Stimulated activated CD4-positive, alpha-beta T cell treated with anti-CD3 and anti-CD28 coated beads, TNF-alpha, amount 100 ng/mL, for 24 hours (primary cell): ENCODE measurements around the gene UGT1A1.
"Not testable (repeated sequence)": the region's sequence is repeated elsewhere in the genome, so short reads cannot be mapped to it uniquely, and the experiment has no call there.

Experiments
- DNase-seq, 3 experiments: peaks; one replicate each; pipeline ENCODE4 v3.0.0-alpha.2; 2020; ENCODE audit warnings: low read depth in 3 of 3

The UGT1A1 gene

DNA sequence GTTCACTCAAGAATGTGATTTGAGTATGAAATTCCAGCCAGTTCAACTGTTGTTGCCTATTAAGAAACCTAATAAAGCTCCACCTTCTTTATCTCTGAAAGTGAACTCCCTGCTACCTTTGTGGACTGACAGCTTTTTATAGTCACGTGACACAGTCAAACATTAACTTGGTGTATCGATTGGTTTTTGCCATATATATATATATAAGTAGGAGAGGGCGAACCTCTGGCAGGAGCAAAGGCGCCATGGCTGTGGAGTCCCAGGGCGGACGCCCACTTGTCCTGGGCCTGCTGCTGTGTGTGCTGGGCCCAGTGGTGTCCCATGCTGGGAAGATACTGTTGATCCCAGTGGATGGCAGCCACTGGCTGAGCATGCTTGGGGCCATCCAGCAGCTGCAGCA lies at the start of gene UGT1A1:
TSS of gene UGT1A1 (plus strand) at position 228 of the 400 bp plus-strand sequence. CDS start at position 246, 18 bp downstream.
- DNase-seq: no peak

DNA sequence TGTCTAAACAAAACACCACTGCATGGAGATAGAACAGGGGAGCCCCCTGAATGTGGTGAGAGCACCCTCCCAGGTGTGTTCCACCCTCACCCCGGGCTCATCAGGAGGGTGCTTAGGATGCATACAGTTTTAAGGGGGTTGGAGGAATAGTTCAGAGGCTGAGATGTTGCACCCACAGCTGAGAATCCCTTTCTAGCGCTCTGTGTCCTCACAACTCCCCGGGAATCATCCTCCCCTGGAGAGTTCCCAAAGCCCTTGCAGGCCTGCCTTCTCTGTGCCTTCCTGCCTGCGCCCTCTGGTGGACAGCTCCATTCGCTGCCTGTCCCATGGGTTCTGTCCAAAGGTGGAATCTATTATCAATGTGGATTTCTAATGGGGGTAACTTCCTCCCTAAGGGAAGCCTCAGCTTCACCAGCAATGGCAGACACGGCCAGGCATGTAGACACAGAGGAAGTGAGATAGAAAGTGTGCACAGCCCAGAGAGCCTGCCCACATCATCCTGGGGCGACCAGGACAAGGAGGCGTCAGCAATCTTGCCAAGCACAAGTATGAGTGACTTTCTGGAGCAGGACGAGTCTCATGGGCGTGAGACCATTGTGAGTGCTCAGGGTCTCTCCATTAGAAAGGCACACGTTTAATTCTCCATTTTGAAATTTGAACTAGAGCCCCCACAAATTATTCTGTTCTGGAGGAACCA lies 48.6 kb upstream of the UGT1A1 start:
- DNase-seq: peak; percentile 38 to 68 (median 47)

DNA sequence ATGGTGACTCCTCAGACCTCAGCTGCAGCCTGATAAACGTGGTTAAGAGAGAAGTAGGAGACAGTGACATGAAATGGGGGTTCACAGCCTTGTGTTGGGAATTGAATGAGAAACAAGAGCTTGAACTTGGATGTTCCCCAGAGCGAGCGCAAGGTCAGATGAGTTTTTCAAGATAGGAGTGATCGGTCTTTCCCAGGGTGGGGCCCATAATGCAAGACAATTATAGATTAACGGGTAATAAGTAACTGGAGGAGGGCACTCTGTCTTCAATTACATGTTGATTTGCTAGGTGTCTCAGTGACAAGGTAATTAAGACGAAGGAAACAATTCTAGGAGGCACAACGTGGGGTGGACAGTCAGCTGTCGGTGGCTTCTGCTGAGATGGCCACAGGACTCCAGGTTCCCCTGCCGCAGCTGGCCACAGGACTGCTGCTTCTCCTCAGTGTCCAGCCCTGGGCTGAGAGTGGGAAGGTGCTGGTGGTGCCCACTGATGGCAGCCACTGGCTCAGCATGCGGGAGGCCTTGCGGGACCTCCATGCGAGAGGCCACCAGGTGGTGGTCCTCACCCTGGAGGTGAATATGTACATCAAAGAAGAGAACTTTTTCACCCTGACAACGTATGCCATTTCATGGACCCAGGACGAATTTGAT lies 47.3 kb upstream of the UGT1A1 start, which contains the start of gene UGT1A5:
TSS of gene UGT1A5 (plus strand) at position 297 of the 651 bp plus-strand sequence. CDS start at position 382, 85 bp downstream.
- DNase-seq: no peak

DNA sequence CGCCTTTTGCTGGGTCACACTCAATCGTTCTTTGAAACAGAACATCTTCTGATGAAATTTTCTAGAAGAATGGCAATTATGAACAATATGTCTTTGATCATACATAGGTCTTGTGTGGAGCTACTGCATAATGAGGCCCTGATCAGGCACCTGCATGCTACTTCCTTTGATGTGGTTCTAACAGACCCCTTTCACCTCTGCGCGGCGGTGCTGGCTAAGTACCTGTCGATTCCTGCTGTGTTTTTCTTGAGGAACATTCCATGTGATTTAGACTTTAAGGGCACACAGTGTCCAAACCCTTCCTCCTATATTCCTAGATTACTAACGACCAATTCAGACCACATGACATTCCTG lies 46.8 kb upstream of the UGT1A1 start:
- no peak for DNase-seq

DNA sequence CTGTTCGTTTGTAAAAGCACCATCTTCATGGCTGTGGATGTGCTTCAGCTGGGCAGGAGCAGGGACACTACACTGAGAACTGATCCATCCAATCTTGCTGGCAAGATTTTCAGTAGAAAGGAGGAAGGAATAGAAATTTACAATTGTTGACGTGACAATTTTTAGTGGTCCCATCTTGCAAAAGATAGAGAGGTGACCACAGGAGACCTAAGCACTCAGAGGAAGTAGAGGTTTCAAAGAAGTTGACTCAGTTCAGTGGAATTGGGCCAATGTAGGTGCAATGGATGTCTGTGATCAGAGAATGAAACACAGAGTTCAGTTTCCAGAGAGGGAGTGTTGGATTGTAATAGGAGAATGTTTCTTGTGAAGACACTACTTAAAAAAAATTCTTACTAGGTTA lies 45.9 kb upstream of the UGT1A1 start:
- no peak for DNase-seq

DNA sequence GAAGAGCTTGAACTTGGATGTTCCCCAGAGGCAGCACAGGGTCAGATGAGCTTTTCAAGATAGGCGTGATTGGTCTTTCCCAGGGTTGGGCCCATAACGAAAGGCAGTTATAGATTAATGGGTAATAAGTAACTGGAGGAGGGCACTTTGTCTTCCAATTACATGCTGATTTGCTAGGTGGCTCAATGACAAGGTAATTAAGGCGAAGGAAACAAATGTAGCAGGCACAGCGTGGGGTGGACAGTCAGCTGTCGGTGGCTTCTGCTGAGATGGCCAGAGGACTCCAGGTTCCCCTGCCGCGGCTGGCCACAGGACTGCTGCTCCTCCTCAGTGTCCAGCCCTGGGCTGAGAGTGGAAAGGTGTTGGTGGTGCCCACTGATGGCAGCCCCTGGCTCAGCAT lies 41.5 kb upstream of the UGT1A1 start, which contains the start of gene UGT1A4:
TSS of gene UGT1A4 (plus strand) at position 185 of the 400 bp plus-strand sequence. CDS start at position 270, 85 bp downstream.
- no peak for DNase-seq

DNA sequence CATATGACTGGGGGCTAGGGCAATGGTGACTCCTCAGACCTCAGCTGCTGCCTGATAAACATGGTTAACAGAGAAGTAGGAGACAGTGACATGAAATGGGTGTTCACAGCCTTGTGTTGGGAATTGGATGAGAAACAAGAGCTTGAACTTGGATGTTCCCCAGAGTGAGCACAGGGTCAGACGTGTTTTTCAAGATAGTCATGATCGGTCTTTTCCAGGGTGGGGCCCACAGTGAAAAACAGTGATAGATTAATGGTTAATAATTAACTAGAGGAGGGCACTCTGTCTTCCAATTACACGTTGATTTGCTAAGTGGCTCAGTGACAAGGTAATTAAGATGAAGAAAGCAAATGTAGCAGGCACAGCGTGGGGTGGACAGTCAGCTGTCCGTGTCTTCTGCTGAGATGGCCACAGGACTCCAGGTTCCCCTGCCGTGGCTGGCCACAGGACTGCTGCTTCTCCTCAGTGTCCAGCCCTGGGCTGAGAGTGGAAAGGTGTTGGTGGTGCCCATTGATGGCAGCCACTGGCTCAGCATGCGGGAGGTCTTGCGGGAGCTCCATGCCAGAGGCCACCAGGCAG lies 31.3 kb upstream of the UGT1A1 start, which contains the start of gene UGT1A3:
TSS of gene UGT1A3 (plus strand) at position 320 of the 579 bp plus-strand sequence. CDS start at position 405, 85 bp downstream.
- no peak for DNase-seq

DNA sequence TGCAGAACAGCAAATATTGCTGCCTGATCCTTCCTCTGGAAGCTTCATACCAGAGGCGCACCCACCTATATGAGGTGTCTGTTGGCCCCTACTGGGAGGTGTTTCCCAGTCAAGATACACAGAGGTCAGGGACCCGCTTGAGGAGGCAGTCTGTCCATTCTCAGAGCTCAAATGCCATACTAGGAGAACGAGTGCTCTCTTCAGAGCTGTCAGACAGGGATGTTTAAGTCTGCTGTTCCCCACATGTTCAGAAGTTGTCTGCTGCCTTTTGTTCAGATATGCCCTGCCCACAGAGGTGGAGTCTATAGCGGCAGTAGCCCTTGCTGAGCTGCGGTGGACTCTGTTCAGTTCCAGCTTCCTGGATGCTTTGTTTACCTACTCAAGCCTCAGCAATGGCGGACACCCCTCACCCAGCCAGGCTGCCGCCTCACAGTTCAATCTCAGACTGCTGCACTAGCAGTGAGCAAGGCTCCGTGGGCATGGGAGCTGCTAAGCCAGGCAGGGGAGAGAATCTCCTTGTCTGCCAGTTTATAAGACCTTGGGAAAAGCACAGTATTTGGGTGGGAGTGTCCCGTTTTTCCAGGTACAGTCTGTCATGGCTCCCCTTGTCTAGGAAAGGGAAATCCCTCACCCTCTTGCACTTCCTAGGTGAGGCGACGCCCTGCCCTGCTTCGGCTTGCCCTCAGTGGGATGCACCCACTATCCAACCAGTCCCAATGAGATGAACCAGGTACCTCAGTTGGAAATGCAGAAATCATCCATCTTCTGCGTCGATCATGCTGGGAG lies 23.0 kb upstream of the UGT1A1 start:
- not testable (repeated sequence) for DNase-seq

DNA sequence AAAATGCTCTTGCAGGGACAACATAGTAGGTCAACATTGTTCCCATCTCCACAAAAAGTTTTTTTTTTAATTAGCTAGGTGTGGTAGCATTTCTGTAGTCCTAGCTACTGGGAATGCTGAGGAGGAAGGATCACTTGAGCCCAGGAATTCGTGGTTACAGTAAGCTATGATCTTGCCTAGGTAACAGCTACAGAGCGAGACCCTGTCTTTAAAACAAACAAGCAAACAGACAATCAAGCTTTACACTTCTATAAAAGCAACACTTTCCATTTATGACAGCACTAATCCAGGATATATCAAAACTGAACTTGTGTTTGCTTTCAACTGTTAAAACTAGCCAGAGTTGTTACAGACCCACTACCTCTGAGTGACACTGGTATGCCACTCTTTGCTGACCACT lies 19.2 kb upstream of the UGT1A1 start:
- no peak for DNase-seq

DNA sequence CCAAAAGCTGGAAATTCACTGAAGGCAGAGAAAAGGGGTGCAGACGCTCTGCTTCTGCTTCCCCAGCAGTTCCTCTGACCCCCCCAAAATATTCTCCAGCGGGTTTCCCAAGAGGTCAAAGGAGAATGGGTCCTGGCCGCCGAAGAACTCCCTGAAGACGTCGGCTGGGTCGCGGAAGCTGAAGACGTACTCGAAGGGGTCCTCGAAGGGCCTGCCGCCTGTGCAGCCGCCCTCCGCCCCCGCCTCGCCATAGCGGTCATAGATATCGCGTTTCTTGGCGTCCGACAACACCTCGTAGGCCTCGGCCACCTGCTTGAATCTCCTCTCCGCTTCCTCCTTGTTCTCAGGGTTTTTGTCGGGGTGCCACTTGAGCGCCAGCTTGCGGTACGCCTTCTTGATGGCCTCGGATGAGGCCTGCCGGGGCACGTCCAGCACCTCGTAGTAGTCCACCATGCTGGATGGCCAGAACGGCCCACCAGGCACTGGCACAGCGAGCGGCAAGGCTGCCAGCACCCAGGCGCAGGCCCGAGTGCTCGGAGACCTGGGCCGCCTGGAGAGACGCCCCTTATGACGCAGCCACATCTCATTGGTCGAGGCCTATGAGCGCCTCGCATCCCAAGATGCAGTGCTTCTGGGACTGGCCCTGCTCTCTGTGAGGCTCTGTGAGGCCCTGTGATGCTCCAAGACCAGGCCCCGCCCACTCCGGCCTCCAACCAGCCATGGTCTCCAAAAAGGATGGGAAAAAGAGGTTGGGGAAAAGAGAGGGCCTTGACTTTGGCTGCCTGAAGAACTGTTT lies 16.4 kb upstream of the UGT1A1 start:
- DNase-seq: no peak

DNA sequence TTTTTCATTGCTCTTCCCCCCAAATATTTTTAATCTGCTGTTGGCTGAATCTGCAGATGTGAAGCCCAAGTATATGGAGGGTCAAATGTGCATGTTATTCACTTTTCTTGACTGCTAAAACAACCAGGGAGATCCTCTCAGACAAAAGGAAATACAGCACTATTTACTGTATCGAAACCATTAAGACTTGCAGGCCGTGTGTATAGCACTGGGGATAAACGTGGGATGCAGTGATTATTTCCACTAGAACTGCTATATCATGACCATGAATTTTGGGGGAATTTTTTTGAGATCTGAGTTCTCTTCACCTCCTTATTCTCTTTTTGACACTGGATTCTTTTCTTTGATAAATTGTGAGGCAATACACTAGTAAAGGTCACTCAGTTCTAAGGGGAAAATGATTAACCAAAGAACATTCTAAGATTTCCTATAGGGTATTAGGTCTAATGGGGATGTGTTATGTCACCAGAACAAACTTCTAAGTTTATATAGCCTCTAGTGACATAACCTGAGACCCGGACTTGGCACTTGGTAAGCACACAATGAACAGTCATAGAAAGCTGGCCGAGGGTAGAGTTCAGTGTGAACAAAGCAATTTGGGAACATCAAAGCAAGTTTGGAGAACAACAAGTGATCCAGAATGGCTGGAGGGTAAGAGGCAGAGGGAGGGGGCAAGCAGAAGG lies 14.9 kb upstream of the UGT1A1 start:
- DNase-seq: no peak

DNA sequence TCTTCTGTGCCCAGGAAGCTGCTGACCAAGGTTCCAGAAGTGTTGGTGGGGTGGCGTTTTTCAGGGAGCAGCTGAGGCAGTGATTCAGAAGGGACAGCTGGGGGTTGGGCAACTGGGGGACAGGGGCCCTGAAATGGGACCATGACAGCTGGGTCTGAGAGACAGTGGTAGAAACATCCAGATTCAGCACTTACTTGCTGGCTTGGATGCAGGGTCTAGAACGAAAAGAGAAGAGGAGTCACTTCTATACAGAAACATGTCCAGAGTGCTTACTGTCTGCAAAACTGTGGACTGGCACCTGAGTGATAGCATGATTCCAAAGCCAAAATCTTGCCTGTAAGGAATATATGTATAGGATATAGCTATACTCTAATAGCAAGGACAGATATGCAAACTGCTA lies 14.2 kb upstream of the UGT1A1 start:
- not testable (repeated sequence) for DNase-seq

DNA sequence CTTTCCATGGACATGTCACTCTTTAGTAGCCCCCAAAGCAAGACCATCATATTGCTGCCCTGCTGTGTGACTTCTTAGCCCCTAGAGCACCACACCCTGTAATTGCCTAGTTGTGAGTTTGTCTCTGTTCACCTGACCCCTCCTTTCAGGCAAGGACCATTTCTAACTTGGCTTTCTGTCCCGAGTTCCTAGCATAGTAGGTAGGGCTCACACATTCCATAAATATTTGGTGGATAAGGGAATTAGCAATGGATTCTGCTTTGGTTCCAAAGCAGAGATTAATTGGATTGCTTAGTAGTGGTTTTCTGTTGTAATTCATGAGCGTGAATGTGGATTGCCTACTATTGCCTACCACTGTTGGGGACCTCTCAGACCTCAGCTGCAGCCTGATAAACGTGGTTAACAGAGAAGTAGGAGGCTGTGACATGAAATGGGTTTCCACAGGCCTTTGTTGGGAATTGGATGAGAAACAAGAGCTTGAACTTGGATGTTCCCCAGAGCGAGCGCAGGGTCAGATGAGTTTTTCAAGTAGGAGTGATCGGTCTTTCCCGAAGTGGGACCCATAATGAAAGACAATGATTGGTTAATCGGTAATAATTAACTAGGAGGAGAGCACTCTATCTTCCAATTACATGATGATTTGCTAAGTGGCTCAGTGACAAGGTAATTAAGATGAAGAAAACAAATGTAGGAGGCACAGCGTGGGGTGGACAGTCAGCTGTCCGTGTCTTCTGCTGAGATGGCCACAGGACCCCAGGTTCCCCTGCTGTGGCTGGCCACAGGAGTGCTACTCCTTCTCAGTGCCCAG lies 13.4 kb upstream of the UGT1A1 start:
- no peak for DNase-seq

DNA sequence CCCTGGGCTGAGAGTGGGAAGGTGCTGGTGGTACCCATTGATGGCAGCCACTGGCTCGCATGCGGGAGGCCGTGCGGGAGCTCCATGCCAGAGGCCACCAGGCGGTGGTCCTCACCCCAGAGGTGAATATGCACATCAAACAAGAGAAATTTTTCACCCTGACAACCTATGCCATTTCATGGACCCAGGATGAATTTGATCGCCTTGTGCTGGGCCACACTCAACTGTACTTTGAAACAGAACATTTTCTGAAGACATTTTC lies 12.9 kb upstream of the UGT1A1 start:
- DNase-seq: no peak

DNA sequence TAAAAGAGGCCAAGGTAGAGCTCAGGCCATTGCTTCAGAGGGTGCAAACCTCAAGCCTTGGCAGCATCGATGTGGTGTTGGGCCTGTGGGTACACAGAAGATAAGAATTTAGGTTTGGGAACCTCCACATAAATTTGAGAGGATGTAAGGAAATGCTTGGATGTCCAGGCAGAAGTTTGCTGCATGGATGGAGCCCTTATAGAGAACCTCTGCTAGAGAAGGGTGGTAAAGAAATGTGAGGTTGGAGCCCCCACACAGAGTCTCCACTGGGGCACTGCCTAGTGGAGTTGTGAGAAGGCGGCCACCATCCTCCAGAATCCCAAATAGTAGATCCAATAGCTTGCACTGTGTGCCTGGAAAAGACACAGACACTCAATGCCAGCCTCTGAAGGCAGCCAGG lies 9.4 kb upstream of the UGT1A1 start:
- not testable (repeated sequence) for DNase-seq

DNA sequence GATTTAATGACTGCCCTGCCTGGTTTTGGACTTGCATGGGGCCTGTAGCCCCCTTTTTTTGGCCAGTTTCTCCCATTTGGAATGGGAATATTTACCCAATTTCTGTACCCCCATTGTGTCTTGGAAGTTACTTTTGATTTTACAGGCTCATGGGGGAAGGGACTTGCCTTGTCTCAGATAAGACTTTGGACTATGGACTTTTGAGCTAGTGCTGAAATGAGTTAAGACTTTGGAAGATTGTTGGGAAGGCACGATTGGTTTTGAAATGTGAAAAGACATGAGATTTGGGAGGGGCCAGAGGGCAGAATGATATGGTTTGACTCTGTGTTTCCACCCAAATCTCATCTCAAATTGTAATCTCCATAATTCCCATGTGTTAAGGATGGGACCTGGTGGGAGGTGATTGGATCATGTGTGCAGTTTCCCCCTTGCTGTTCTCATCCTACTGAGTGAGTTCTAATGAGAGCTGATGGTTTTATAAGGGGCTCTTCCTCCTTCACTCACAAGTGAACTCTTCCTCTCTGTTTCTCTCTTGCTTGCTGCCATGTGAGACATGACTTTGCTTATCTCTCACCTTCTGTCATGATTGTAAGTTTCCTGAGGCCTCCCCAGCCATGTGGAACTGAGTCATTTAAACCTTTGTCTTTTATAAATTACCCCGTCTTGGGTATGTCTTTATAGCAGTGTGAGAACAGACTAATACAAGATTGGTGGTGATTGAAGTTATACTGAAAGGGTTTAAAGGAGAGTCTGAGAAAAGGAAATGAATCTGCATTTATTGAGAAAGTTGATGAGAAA lies 8.7 kb upstream of the UGT1A1 start:
- DNase-seq: not testable (repeated sequence)

DNA sequence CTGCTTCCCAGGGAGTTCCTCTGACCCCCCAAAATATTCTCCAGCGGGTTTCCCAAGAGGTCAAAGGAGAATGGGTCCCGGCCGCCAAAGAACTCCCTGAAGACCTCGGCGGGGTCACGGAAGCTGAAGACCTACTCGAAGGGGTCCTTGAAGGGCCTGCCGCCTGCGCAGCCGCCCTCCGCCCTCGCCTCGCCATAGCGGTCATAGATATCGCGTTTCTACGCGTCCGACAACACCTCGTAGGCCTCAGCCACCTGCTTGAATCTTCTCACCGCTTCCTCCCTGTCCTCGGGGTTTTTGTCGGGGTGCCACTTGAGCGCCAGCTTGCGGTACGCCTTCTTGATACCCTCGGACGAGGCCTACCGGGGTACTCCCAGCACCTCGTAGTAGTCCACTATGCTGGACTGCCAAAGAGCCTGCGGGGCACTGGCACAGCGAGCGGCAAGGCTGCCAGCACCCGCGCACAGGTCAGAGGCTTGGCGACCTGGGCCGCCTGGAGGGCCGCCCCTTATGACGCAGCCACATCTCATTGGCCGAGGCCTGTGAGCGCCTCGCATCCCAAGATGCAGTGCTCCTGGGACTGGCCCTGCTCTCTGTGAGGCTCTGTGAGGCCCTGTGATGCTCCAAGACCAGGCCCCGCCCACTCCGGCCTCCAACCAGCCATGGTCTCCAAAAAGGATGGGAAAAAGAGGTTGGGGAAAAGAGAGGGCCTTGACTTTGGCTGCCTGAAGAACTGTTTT lies 5.0 kb upstream of the UGT1A1 start:
- no peak for DNase-seq

DNA sequence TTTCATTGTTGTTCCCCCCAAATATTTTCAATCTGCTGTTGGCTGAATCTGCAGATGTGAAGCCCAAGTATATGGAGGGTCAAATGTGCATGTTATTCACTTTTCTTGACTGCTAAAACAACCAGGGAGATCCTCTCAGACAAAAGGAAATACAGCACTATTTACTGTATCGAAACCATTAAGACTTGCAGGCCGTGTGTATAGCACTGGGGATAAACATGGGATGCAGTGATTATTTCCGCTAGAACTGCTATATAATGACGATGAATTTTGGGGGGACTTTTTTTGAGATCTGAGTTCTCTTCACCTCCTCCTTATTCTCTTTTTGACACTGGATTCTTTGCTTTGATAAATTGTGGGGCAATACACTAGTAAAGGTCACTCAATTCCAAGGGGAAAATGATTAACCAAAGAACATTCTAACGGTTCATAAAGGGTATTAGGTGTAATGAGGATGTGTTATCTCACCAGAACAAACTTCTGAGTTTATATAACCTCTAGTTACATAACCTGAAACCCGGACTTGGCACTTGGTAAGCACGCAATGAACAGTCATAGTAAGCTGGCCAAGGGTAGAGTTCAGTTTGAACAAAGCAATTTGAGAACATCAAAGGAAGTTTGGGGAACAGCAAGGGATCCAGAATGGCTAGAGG lies 3.5 kb upstream of the UGT1A1 start:
- DNase-seq: no peak
